SU-DHL-6 (cell line): ENCODE measurements around the gene PTPRA.

Source experiments
- H2AFZ ChIP-seq: fragments of 200-600 bp; sonication (generic); 2 replicates; pipeline ENCODE4 v1.6.1; 2014; ENCODE audit warnings: low read depth, mild to moderate bottlenecking, moderate library complexity, mixed read lengths, antibody characterized with exemption, low read length; ENCODE audit not compliant: severe bottlenecking
- H3F3A ChIP-seq: fragments of 200-600 bp; shearing (Covaris generic); 2 replicates; pipeline ENCODE4 v1.6.0; 2016; ENCODE audit warnings: antibody characterized with exemption, mild to moderate bottlenecking; ENCODE audit not compliant: insufficient read depth
- H3K27ac ChIP-seq: fragments of 200-600 bp; sonication (generic); 2 replicates; pipeline ENCODE4 v1.5.1; 2016; ENCODE audit warnings: low read depth, mild to moderate bottlenecking, low read length, moderate library complexity, mixed read lengths
- H3K27me3 ChIP-seq: fragments of 200-600 bp; sonication (generic), shearing (Covaris generic); 2 replicates; pipeline ENCODE4 v1.6.0; 2014; ENCODE audit warnings: mild to moderate bottlenecking, low read length
- H3K36me3 ChIP-seq: fragments of 200-600 bp; sonication (generic); 2 replicates; pipeline ENCODE4 v1.6.1; 2014; ENCODE audit warnings: mild to moderate bottlenecking, low read length, mixed read lengths
- H3K4me2 ChIP-seq: fragments of 300-600, 200-600 bp; shearing (Covaris generic), sonication (generic); 2 replicates; pipeline ENCODE4 v1.6.0; 2014; ENCODE audit warnings: low read length, low read depth, mild to moderate bottlenecking; ENCODE audit not compliant: poor library complexity, severe bottlenecking
- H3K4me3 ChIP-seq: fragments of 200-600 bp; sonication (generic); 2 replicates; pipeline ENCODE4 v1.5.1; 2014; ENCODE audit warnings: antibody characterized with exemption, low read length, mild to moderate bottlenecking, mixed read lengths; ENCODE audit not compliant: insufficient read depth, poor library complexity, severe bottlenecking
- H3K79me2 ChIP-seq: fragments of 200-600 bp; sonication (generic); 2 replicates; pipeline ENCODE4 v1.6.1; 2014; ENCODE audit warnings: mild to moderate bottlenecking, low read length, moderate library complexity; ENCODE audit not compliant: insufficient read depth
- H3K9ac ChIP-seq: fragments of 200-600 bp; sonication (generic); 2 replicates; pipeline ENCODE4 v1.7.0; 2014; ENCODE audit warnings: mild to moderate bottlenecking, low read length
- H3K9me2 ChIP-seq: fragments of 200-600 bp; sonication (generic); replicated peaks from 2 replicates; pipeline ENCODE4 v1.6.1; 2014; ENCODE audit warnings: low read length; ENCODE audit not compliant: insufficient read depth
- H3K9me3 ChIP-seq: fragments of 200-600 bp; sonication (generic); 2 replicates; pipeline ENCODE4 v1.6.1; 2014; ENCODE audit warnings: low read length, mixed read lengths; ENCODE audit not compliant: insufficient read depth
- H4K20me1 ChIP-seq: fragments of 200-600 bp; sonication (generic); 2 replicates; pipeline ENCODE4 v1.6.1; 2014; ENCODE audit warnings: low read depth, mild to moderate bottlenecking, antibody characterized with exemption, low read length, moderate library complexity, mixed read lengths
- CTCF ChIP-seq: fragments of 200-600 bp; sonication (generic); IDR thresholded peaks from one replicate; pipeline ENCODE4 v1.5.1; 2017; ENCODE audit warnings: antibody characterized with exemption, mild to moderate bottlenecking, low read length, moderate library complexity; ENCODE audit not compliant: insufficient read depth, poor library complexity, severe bottlenecking
- EZH2phosphoT487 ChIP-seq: fragments of 200-600 bp; sonication (generic), shearing (Covaris generic); conservative IDR thresholded peaks from 2 replicates; pipeline ENCODE4 v1.6.1; 2018; ENCODE audit warnings: mild to moderate bottlenecking, antibody characterized with exemption, low read length, moderate library complexity, mixed read lengths

The PTPRA gene

GRCh38 chr20:2889797-2890196 is 16.5 kb downstream of the PTPRA start:
- Histone ChIP-seq H3K27ac (no peak overlapping the region), H4K20me1 (peaks cover 17% of the 10 kb centered on the region), H2AFZ (no peak overlapping the region)

GRCh38 chr20:2890742-2891141 is 17.5 kb downstream of the PTPRA start:
- Histone ChIP-seq H2AFZ (no peak overlapping the region), H3K4me3 (no peak overlapping the region), H3F3A (no peaks in the 10 kb centered on the region), H3K9ac (no peak overlapping the region), H3K27me3 (no peaks in the 10 kb centered on the region), H4K20me1 (peaks cover 15% of the 10 kb centered on the region), H3K9me3 (no peaks in the 10 kb centered on the region), H3K36me3 (no peaks in the 10 kb centered on the region), H3K27ac (no peak overlapping the region), H3K79me2 (peaks cover 90% of the 10 kb centered on the region), H3K4me2 (no peak overlapping the region), H3K9me2 (no peaks in the 10 kb centered on the region)
- no peak for TF ChIP-seq EZH2phosphoT487
- no peak for TF ChIP-seq CTCF

More at GRCh38 chr20:2889797-2890196, 16.5 kb downstream of the PTPRA start:
- TF ChIP-seq CTCF (no peak), EZH2phosphoT487 (no peak)
- H3K9ac ChIP-seq, result no peak overlapping the region
- H3K9me3 ChIP-seq, result no peaks in the 10 kb centered on the region
- no peaks in the 10 kb centered on the region for H3K9me2 ChIP-seq
- H3F3A ChIP-seq, result no peaks in the 10 kb centered on the region
- no peaks in the 10 kb centered on the region for H3K27me3 ChIP-seq
- no peak overlapping the region for H3K4me3 ChIP-seq
- H3K79me2 ChIP-seq, result peaks cover 95% of the 10 kb centered on the region
- no peak overlapping the region for H3K4me2 ChIP-seq
- no peaks in the 10 kb centered on the region for H3K36me3 ChIP-seq

DNA sequence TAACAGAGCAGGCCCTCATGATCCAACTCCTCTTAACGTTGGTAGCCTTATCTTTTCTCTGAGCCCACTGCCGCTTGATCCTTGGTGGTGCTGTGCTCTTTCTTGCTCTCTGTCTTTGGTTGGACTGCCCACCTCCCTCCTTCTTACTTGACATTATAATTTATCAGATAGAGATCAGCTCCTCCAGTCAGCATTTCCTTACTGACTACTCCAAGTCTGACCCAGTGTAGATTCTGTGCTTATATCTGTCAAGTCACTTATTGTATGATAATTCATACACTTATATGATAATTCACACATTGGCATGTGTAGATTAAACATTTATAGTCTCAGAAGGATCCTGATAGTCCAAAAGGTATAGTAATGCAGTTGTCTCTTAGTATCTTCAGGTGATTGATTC is 18.1 kb downstream of the PTPRA start:
- TF ChIP-seq CTCF (no peak), EZH2phosphoT487 (no peak)
- Histone ChIP-seq H3F3A (no peaks in the 10 kb centered on the region), H4K20me1 (peaks cover 15% of the 10 kb centered on the region), H3K4me3 (no peak overlapping the region), H3K9me3 (no peaks in the 10 kb centered on the region), H3K4me2 (no peak overlapping the region), H3K27me3 (no peaks in the 10 kb centered on the region), H3K9me2 (no peaks in the 10 kb centered on the region), H3K9ac (no peak overlapping the region), H3K36me3 (no peaks in the 10 kb centered on the region), H2AFZ (no peak overlapping the region), H3K27ac (no peak overlapping the region), H3K79me2 (peaks cover 90% of the 10 kb centered on the region)
